Cerebellar cortex (tissue), 1 donor: Measurements from ENCODE around the gene KIF2C.
"Not testable (repeated sequence)": the region's sequence is repeated elsewhere in the genome, so short reads cannot be mapped to it uniquely, and the experiment has no call there.

ENCODE experiments used
- DNase-seq: peaks from one replicate; pipeline ENCODE4 v3.0.0-alpha.2; 2015; ENCODE audit warnings: low spot score

The KIF2C gene

DNA sequence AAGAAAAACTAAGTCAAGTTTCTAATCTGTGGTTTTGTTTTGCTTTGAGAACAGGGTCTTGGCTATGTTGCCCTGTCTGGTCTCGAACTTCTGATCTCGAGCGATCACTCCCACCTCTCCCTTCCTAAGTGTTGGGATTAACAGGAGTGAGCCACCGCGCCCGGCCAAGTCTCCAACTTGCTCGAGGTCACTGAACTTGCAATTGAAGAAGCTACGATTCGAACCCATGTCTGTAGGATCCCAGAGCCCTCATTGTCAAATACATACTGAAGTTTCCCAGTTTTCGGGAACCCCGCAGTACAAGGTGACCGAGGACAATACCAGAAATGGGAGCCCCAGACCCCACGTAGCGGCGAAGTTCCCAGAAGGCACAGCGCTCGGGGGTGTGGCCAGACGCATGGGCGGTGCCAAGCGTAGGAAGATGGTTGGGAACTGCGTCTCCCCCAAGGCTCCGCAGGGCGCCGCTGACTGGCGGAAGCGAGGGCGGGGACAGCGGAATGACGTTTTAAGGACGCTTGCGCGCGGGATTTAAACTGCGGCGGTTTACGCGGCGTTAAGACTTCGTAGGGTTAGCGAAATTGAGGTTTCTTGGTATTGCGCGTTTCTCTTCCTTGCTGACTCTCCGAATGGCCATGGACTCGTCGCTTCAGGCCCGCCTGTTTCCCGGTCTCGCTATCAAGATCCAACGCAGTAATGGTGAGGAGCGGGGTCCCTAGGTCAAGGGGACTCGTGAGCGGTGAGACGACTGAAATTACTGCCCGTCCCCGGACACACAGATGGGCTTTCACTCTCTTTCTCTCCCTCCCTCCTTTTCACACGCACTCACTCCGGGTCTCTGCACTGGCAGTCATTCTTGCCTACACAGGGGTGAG is at the start of gene KIF2C:
KIF2C (plus strand) TSS at position 531 of the 872 bp plus-strand sequence; CDS start at position 627, 96 bp downstream.
- peak; percentile 97 for DNase-seq

DNA sequence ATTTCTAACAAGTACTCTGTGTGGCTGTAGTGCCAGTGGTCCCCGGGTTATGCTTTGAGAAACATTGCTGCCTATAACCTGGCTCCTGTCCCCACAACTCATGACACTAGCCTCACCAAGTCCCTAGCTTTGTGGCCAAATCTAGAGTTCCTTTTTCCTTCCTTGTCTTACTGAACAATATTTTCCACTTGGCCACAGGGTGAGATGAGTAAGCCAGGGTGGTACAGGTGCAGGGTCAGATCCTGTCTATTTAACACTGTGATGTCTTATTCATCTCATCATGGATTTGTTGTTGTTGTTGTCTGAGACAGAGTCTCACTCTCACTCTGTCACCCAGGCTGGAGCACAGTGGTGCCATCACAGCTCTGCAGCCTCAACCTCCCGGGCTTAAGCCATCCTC is 46.5 kb upstream of the KIF2C start:
- DNase-seq: no peak

- no peak for DNase-seq
Observed at GRCh38 chr1:44693900-44694299, 45.7 kb upstream of the KIF2C start.

- no peak for DNase-seq
Observed at GRCh38 chr1:44694863-44695478, 44.7 kb upstream of the KIF2C start.

DNA sequence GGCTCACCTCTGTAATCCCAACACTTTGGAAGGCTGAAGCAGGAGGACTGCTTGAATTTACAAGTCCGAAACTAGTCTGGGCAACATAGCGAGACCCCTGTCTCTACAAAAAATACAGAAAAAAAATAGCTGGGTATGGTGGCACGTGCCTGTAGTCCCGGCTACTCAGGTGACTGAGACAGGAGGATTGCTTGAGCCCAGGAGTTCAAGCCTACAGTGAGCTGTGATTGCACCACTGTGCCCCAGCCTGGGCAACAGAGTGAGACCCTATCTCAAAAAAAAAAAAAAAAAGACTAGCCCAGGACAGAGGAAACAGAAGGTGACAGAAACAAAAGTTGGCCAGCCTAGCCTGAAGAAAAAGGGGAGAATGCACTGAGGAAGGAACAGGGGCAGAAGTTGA is 44.0 kb upstream of the KIF2C start:
- no peak for DNase-seq

- no peak for DNase-seq
Observed at GRCh38 chr1:44696101-44696500, 43.5 kb upstream of the KIF2C start.

GRCh38 chr1:44696789-44697345 is 42.8 kb upstream of the KIF2C start:
- no peak for DNase-seq

- no peak for DNase-seq
Observed at GRCh38 chr1:44698138-44698537, 41.5 kb upstream of the KIF2C start.

- not testable (repeated sequence) for DNase-seq
Observed at GRCh38 chr1:44699375-44699774, 40.3 kb upstream of the KIF2C start.

GRCh38 chr1:44700573-44700972 is 39.1 kb upstream of the KIF2C start:
- no peak for DNase-seq

GRCh38 chr1:44701141-44701573 is 38.5 kb upstream of the KIF2C start:
- no peak for DNase-seq

DNA sequence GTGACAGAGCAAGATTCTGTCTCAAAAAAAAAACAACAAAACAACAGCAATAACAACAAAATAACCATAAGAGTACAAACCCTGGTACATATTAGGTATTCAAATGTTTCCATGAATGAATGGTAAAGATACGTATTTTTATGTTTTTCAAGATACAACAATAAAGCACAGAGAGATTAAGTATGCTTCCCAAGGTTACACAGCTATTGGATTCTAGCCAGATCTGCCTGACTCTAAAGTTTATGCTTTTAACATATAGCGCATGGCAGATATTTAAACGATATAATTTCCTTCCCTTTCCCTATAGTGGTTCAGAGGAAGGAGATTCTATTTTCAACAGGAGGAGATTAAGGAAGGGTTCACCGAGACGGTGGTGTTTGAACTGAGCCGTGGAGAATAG is 34.2 kb upstream of the KIF2C start:
- DNase-seq: no peak

- no peak for DNase-seq
Observed at GRCh38 chr1:44705938-44706337, 33.7 kb upstream of the KIF2C start.

- DNase-seq: no peak
Observed at GRCh38 chr1:44707112-44707881, 32.3 kb upstream of the KIF2C start.

GRCh38 chr1:44707959-44708831 is 31.4 kb upstream of the KIF2C start:
- peak; percentile 16 for DNase-seq

GRCh38 chr1:44713321-44713781 is 26.3 kb upstream of the KIF2C start:
- DNase-seq: no peak

DNA sequence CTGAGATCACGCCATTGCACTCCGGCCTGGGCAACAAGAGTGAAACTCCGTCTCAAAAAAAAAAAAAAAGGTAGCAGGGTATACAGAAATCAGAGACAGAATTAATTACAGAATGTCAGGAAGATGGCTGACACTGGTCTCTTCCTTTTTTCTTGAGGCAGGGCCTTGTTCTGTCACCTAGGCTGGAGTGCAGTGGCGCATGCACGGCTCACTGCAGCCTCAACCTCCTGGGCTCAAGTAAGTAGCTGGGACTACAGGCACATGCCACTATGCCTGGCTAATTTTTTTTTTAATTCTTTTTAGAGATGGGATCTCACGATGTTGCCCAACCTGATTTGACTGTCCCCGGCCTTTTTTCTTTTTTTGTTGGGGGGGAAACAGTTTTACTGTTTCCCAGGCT is 25.1 kb upstream of the KIF2C start:
- DNase-seq: no peak

GRCh38 chr1:44714944-44715571 is 24.6 kb upstream of the KIF2C start:
- DNase-seq: peak; percentile 84

DNA sequence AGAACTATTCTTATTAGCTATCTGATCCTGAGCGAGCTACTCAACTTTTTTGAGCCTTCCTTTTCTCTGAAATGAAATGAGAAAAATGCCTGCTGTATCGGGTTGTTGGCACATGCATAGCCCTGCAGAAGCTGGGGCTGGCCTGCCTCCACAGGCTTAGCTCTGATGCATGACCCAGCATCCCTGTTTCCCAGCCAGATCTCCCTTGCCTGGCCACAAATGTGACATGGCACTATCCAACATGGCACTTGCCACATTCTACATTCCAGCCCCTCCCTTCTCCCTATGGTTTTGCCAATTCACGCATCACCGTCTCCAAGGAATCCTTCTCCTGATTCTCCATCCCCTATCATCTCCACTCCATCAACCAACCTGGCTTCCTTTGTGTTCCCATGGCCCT is 22.5 kb upstream of the KIF2C start:
- no peak for DNase-seq

GRCh38 chr1:44717653-44718052 is 22.0 kb upstream of the KIF2C start:
- no peak for DNase-seq

GRCh38 chr1:44718091-44718490 is 21.5 kb upstream of the KIF2C start:
- DNase-seq: no peak
